Fibroblast of upper back skin (primary cell): ENCODE results near the gene FASTKD2.

Experiments used
- DNase-seq: peaks from one replicate; pipeline ENCODE4 v3.0.0-alpha.2; 2013

The FASTKD2 gene

GRCh38 chr2:206840999-206841398 lies 75.6 kb downstream of the FASTKD2 start:
- no peak for DNase-seq
